Panc1 (cell line): ENCODE results near the gene B4GALT4.

Source experiments
- CTCF ChIP-seq: fragments of 450-650 bp; IDR thresholded peaks from 2 replicates; pipeline ENCODE4 v1.5.1; 2017; ENCODE audit warnings: mild to moderate bottlenecking
- SIN3A ChIP-seq: IDR thresholded peaks from 2 replicates; pipeline ENCODE4 v1.6.1; 2012; ENCODE audit warnings: low read depth, mild to moderate bottlenecking, low read length, moderate library complexity, borderline replicate concordance; ENCODE audit not compliant: insufficient read depth

- no peak for TF ChIP-seq CTCF
- TF ChIP-seq SIN3A = no peak
Observed at GRCh38 chr3:119191800-119192199, 48.9 kb downstream of the B4GALT4 start.
